GM06990 (cell line): Measurements from ENCODE around the gene TEF.

Experiments used
- DNase-seq: peaks from one replicate; pipeline ENCODE4 v3.0.0-alpha.2; 2011; ENCODE audit not compliant: insufficient read length; ENCODE audit errors: extremely low read depth
- H3K27me3 ChIP-seq: replicated peaks from 2 replicates; pipeline ENCODE4 v1.6.0; 2011; ENCODE audit warnings: low read length; ENCODE audit not compliant: control insufficient read depth, insufficient read depth
- H3K36me3 ChIP-seq: 2 replicates; pipeline ENCODE4 v1.5.1; 2011; ENCODE audit warnings: low read length; ENCODE audit not compliant: control insufficient read depth, insufficient read depth
- H3K4me3 ChIP-seq: replicated peaks from 2 replicates; pipeline ENCODE4 v1.5.1; 2011; ENCODE audit warnings: low read depth, mild to moderate bottlenecking, control low read depth, low read length
- CTCF ChIP-seq: IDR thresholded peaks from 2 replicates; pipeline ENCODE4 v1.5.1; 2011; ENCODE audit warnings: low read length, control low read depth, mild to moderate bottlenecking, inconsistent platforms; ENCODE audit not compliant: insufficient read depth, poor library complexity, severe bottlenecking

Gene TEF

GRCh38 chr22:41442240-41442792 lies 60.6 kb downstream of the TEF start:
- no peaks in the 10 kb centered on the region for H3K27me3 ChIP-seq
- no peak overlapping the region for H3K4me3 ChIP-seq
- DNase-seq, result no peak
- TF ChIP-seq CTCF, result no peak
- peaks cover 2% of the 10 kb centered on the region for H3K36me3 ChIP-seq

- peak; percentile 88 for DNase-seq
- H3K27me3 ChIP-seq, result no peaks in the 10 kb centered on the region
- peak overlapping the region; percentile 96 for H3K4me3 ChIP-seq
- peaks cover 2% of the 10 kb centered on the region; the same call in 1 of the 2 replicates for H3K36me3 ChIP-seq
- TF ChIP-seq CTCF, result no peak
Measured at GRCh38 chr22:41444360-41445128, 62.8 kb downstream of the TEF start.

- H3K36me3 ChIP-seq, result peaks cover 2% of the 10 kb centered on the region; the same call in 1 of the 2 replicates
- peak overlapping the region; percentile 96 for H3K4me3 ChIP-seq
- no peak for TF ChIP-seq CTCF
- no peaks in the 10 kb centered on the region for H3K27me3 ChIP-seq
- DNase-seq, result peak; percentile 34
Measured at GRCh38 chr22:41445129-41446056, 63.7 kb downstream of the TEF start.

GRCh38 chr22:41446057-41446501 lies 64.3 kb downstream of the TEF start:
- Histone ChIP-seq H3K36me3 (peaks cover 2% of the 10 kb centered on the region; the same call in 1 of the 2 replicates), H3K4me3 (peak overlapping the region; percentile 96), H3K27me3 (no peaks in the 10 kb centered on the region)
- TF ChIP-seq CTCF, result no peak
- DNase-seq, result no peak

- peaks cover 2% of the 10 kb centered on the region; the same call in 1 of the 2 replicates for H3K36me3 ChIP-seq
- peak within 1 kb of the TSS; percentile 96 for H3K4me3 ChIP-seq
- TF ChIP-seq CTCF, result no peak
- no peaks in the 10 kb centered on the region for H3K27me3 ChIP-seq
- peak; percentile 98 for DNase-seq
Measured at GRCh38 chr22:41446639-41447434, 65.1 kb downstream of the TEF start, which contains the start of gene TOB2. TOB2 (minus strand) TSS chr22:41446801; CDS start chr22:41437345, 9,456 bp downstream.
